Hepatocyte (in vitro differentiated cells): ENCODE data around the gene AP2M1.

ENCODE experiments used
- EZH2 ChIP-seq: fragments of 200-600 bp; sonication (generic); IDR thresholded peaks from 2 replicates; pipeline ENCODE4 v1.6.1; 2016; ENCODE audit warnings: antibody characterized with exemption, mild to moderate bottlenecking, borderline replicate concordance
- EZH2phosphoT487 ChIP-seq: fragments of 200-600 bp; sonication (generic); IDR thresholded peaks from one replicate; pipeline ENCODE4 v1.6.1; 2018; ENCODE audit warnings: antibody characterized with exemption, mild to moderate bottlenecking, low read depth, moderate library complexity; ENCODE audit not compliant: unreplicated experiment, severe bottlenecking
- TF ChIP-seq, protein P1 (sequence below): fragments of 200-600 bp; sonication (generic); IDR thresholded peaks from 2 replicates; pipeline ENCODE4 v1.5.1; 2016; ENCODE audit warnings: antibody characterized with exemption, mild to moderate bottlenecking; ENCODE audit not compliant: poor library complexity

DNA sequence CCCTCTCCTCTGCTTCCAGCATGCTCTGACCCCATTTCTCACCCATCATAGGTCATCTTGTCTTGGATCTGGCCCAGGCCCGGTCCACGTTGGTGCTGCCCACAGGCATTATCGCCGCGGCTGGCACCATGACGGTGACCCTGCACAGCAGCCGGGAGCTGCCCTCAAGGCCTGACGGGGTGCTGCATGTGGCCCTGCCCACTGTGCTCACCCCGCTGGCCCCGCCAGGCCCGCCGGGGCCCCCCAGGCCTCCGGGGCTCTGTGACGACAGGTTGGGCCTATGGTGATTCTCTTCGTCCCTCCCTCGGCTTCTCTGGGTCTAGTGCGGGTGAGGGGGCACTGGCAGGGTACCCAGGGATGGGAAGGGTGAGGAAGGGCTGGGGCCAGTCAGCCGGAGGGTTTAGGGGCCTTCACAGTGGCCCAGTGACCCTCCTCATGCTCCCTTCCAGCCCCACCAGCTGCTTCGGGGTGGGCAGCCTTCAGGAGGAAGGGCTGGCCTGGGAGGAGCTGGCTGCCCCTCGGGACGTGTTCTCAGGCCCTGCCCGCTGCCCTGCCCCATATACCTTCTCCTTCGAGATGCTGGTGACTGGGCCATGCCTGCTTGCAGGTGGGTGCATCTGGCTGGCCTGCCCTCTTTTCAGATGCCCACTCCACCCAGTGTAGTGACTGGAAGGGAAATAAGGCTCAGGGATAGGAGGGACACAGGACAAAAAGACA, 58.6 kb downstream of the AP2M1 start:
- TF ChIP-seq, protein P1, sequence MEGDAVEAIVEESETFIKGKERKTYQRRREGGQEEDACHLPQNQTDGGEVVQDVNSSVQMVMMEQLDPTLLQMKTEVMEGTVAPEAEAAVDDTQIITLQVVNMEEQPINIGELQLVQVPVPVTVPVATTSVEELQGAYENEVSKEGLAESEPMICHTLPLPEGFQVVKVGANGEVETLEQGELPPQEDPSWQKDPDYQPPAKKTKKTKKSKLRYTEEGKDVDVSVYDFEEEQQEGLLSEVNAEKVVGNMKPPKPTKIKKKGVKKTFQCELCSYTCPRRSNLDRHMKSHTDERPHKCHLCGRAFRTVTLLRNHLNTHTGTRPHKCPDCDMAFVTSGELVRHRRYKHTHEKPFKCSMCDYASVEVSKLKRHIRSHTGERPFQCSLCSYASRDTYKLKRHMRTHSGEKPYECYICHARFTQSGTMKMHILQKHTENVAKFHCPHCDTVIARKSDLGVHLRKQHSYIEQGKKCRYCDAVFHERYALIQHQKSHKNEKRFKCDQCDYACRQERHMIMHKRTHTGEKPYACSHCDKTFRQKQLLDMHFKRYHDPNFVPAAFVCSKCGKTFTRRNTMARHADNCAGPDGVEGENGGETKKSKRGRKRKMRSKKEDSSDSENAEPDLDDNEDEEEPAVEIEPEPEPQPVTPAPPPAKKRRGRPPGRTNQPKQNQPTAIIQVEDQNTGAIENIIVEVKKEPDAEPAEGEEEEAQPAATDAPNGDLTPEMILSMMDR: no peak
- TF ChIP-seq EZH2: no peak
- TF ChIP-seq EZH2phosphoT487: no peak
